ENCODE data around the gene TMEM244.

TMEM244 gene

GRCh38 chr6:129863664-129864063 is 2.5 kb upstream of the TMEM244 start:
- Histone ChIP-seq H3K36me3 (ENCODE audit: control insufficient read depth, insufficient read depth, low read length) (no peaks in the 10 kb centered on the region), H3K4me1 (ENCODE audit: control insufficient read depth, insufficient read depth, low read length) (no peaks in the 10 kb centered on the region), H3K27me3 (ENCODE audit: control insufficient read depth, insufficient read depth, low read length) (no peaks in the 10 kb centered on the region), H3K9ac (ENCODE audit: low read length) (no peak overlapping the region), H3K4me3 (ENCODE audit: low read length) (no peak overlapping the region), H3K27ac (ENCODE audit: low read depth, low read length) (no peak overlapping the region)

- H3K36me3 ChIP-seq (ENCODE audit: control insufficient read depth, insufficient read depth, low read length): no peaks in the 10 kb centered on the region
- H3K4me1 ChIP-seq (ENCODE audit: control insufficient read depth, insufficient read depth, low read length): no peaks in the 10 kb centered on the region
- no peak overlapping the region for H3K27ac ChIP-seq (ENCODE audit: low read depth, low read length)
- no peak overlapping the region for H3K9ac ChIP-seq (ENCODE audit: low read length)
- no peak overlapping the region for H3K4me3 ChIP-seq (ENCODE audit: low read length)
- H3K27me3 ChIP-seq (ENCODE audit: control insufficient read depth, insufficient read depth, low read length): no peaks in the 10 kb centered on the region
Measured at GRCh38 chr6:129859524-129859923, 1.6 kb downstream of the TMEM244 start.

- no peak overlapping the region for H3K4me3 ChIP-seq (ENCODE audit: low read length)
- no peaks in the 10 kb centered on the region for H3K36me3 ChIP-seq (ENCODE audit: control insufficient read depth, insufficient read depth, low read length)
- H3K27ac ChIP-seq (ENCODE audit: low read depth, low read length): no peak overlapping the region
- no peaks in the 10 kb centered on the region for H3K27me3 ChIP-seq (ENCODE audit: control insufficient read depth, insufficient read depth, low read length)
- no peak overlapping the region for H3K9ac ChIP-seq (ENCODE audit: low read length)
- H3K4me1 ChIP-seq (ENCODE audit: control insufficient read depth, insufficient read depth, low read length): no peaks in the 10 kb centered on the region
Measured at GRCh38 chr6:129857838-129858237, 3.3 kb downstream of the TMEM244 start.

GRCh38 chr6:129853996-129854711 is 7.0 kb downstream of the TMEM244 start:
- H3K27me3 ChIP-seq (ENCODE audit: control insufficient read depth, insufficient read depth, low read length): no peaks in the 10 kb centered on the region
- H3K4me1 ChIP-seq (ENCODE audit: control insufficient read depth, insufficient read depth, low read length): no peaks in the 10 kb centered on the region
- H3K36me3 ChIP-seq (ENCODE audit: control insufficient read depth, insufficient read depth, low read length): no peaks in the 10 kb centered on the region
- H3K9ac ChIP-seq (ENCODE audit: low read length): no peak overlapping the region
- H3K4me3 ChIP-seq (ENCODE audit: low read length): no peak overlapping the region
- H3K27ac ChIP-seq (ENCODE audit: low read depth, low read length): no peak overlapping the region

- Histone ChIP-seq H3K4me1 (ENCODE audit: control insufficient read depth, insufficient read depth, low read length) (no peaks in the 10 kb centered on the region), H3K27me3 (ENCODE audit: control insufficient read depth, insufficient read depth, low read length) (no peaks in the 10 kb centered on the region), H3K9ac (ENCODE audit: low read length) (no peak overlapping the region), H3K36me3 (ENCODE audit: control insufficient read depth, insufficient read depth, low read length) (no peaks in the 10 kb centered on the region), H3K27ac (ENCODE audit: low read depth, low read length) (no peak overlapping the region), H3K4me3 (ENCODE audit: low read length) (no peak overlapping the region)
Measured at GRCh38 chr6:129852257-129852858, 8.8 kb downstream of the TMEM244 start.

GRCh38 chr6:129849456-129849855 is 11.7 kb downstream of the TMEM244 start:
- Histone ChIP-seq H3K27me3 (ENCODE audit: control insufficient read depth, insufficient read depth, low read length) (no peaks in the 10 kb centered on the region), H3K4me3 (ENCODE audit: low read length) (no peak overlapping the region), H3K4me1 (ENCODE audit: control insufficient read depth, insufficient read depth, low read length) (no peaks in the 10 kb centered on the region), H3K36me3 (ENCODE audit: control insufficient read depth, insufficient read depth, low read length) (no peaks in the 10 kb centered on the region), H3K27ac (ENCODE audit: low read depth, low read length) (no peak overlapping the region), H3K9ac (ENCODE audit: low read length) (no peak overlapping the region)

GRCh38 chr6:129846761-129847160 is 14.4 kb downstream of the TMEM244 start:
- no peak overlapping the region for H3K4me3 ChIP-seq (ENCODE audit: low read length)
- H3K9ac ChIP-seq (ENCODE audit: low read length): no peak overlapping the region
- H3K4me1 ChIP-seq (ENCODE audit: control insufficient read depth, insufficient read depth, low read length): no peaks in the 10 kb centered on the region
- no peaks in the 10 kb centered on the region for H3K27me3 ChIP-seq (ENCODE audit: control insufficient read depth, insufficient read depth, low read length)
- H3K27ac ChIP-seq (ENCODE audit: low read depth, low read length): no peak overlapping the region
- no peaks in the 10 kb centered on the region for H3K36me3 ChIP-seq (ENCODE audit: control insufficient read depth, insufficient read depth, low read length)

- Histone ChIP-seq H3K27ac (ENCODE audit: low read depth, low read length) (no peak overlapping the region), H3K9ac (ENCODE audit: low read length) (no peak overlapping the region), H3K36me3 (ENCODE audit: control insufficient read depth, insufficient read depth, low read length) (no peaks in the 10 kb centered on the region), H3K4me3 (ENCODE audit: low read length) (no peak overlapping the region), H3K27me3 (ENCODE audit: control insufficient read depth, insufficient read depth, low read length) (no peaks in the 10 kb centered on the region), H3K4me1 (ENCODE audit: control insufficient read depth, insufficient read depth, low read length) (no peaks in the 10 kb centered on the region)
Measured at GRCh38 chr6:129845696-129846095, 15.4 kb downstream of the TMEM244 start.

GRCh38 chr6:129844118-129844891 is 16.8 kb downstream of the TMEM244 start:
- H3K27me3 ChIP-seq (ENCODE audit: control insufficient read depth, insufficient read depth, low read length): no peaks in the 10 kb centered on the region
- no peak overlapping the region for H3K27ac ChIP-seq (ENCODE audit: low read depth, low read length)
- H3K9ac ChIP-seq (ENCODE audit: low read length): no peak overlapping the region
- no peaks in the 10 kb centered on the region for H3K36me3 ChIP-seq (ENCODE audit: control insufficient read depth, insufficient read depth, low read length)
- no peaks in the 10 kb centered on the region for H3K4me1 ChIP-seq (ENCODE audit: control insufficient read depth, insufficient read depth, low read length)
- no peak overlapping the region for H3K4me3 ChIP-seq (ENCODE audit: low read length)

- no peaks in the 10 kb centered on the region for H3K27me3 ChIP-seq (ENCODE audit: control insufficient read depth, insufficient read depth, low read length)
- no peak overlapping the region for H3K9ac ChIP-seq (ENCODE audit: low read length)
- no peaks in the 10 kb centered on the region for H3K36me3 ChIP-seq (ENCODE audit: control insufficient read depth, insufficient read depth, low read length)
- H3K4me3 ChIP-seq (ENCODE audit: low read length): no peak overlapping the region
- H3K27ac ChIP-seq (ENCODE audit: low read depth, low read length): no peak overlapping the region
- no peaks in the 10 kb centered on the region for H3K4me1 ChIP-seq (ENCODE audit: control insufficient read depth, insufficient read depth, low read length)
Measured at GRCh38 chr6:129843573-129843972, 17.5 kb downstream of the TMEM244 start.

GRCh38 chr6:129842881-129843409 is 18.2 kb downstream of the TMEM244 start:
- Histone ChIP-seq H3K4me3 (ENCODE audit: low read length) (no peak overlapping the region), H3K27me3 (ENCODE audit: control insufficient read depth, insufficient read depth, low read length) (no peaks in the 10 kb centered on the region), H3K9ac (ENCODE audit: low read length) (no peak overlapping the region), H3K4me1 (ENCODE audit: control insufficient read depth, insufficient read depth, low read length) (no peaks in the 10 kb centered on the region), H3K36me3 (ENCODE audit: control insufficient read depth, insufficient read depth, low read length) (no peaks in the 10 kb centered on the region), H3K27ac (ENCODE audit: low read depth, low read length) (no peak overlapping the region)

- Histone ChIP-seq H3K4me1 (ENCODE audit: control insufficient read depth, insufficient read depth, low read length) (no peaks in the 10 kb centered on the region), H3K9ac (ENCODE audit: low read length) (no peak overlapping the region), H3K36me3 (ENCODE audit: control insufficient read depth, insufficient read depth, low read length) (no peaks in the 10 kb centered on the region), H3K27ac (ENCODE audit: low read depth, low read length) (no peak overlapping the region), H3K4me3 (ENCODE audit: low read length) (no peak overlapping the region), H3K27me3 (ENCODE audit: control insufficient read depth, insufficient read depth, low read length) (no peaks in the 10 kb centered on the region)
Measured at GRCh38 chr6:129842137-129842536, 19.0 kb downstream of the TMEM244 start.

Data from rectal smooth muscle tissue (tissue), 1 donor.